K562 (cell line): ENCODE data around the gene RPL27. TPM values are rescaled to one million over a fixed set of nuclear protein-coding genes. Genes with fewer than 3 reads are reported as not detected.
A peak's percentile ranks its signal among the peaks of the same experiment; 100 is the strongest.

Experiments used
- BRF1 ChIP-seq: IDR thresholded peaks from 3 replicates; pipeline ENCODE4 v1.6.1; 2011; ENCODE audit warnings: borderline replicate concordance, mild to moderate bottlenecking; ENCODE audit not compliant: insufficient read length; ENCODE audit errors: extremely low read depth
- CXXC5 ChIP-seq: fragments of 250-450 bp; sonication (Bioruptor Pico); IDR thresholded peaks from 2 replicates; pipeline ENCODE4 v1.8.0; 2022; ENCODE audit warnings: inconsistent platforms, mild to moderate bottlenecking, moderate library complexity
- EWSR1 ChIP-seq: fragments of 450-650 bp; IDR thresholded peaks from 2 replicates; pipeline ENCODE4 v1.6.1; 2018; ENCODE audit warnings: borderline replicate concordance, mild to moderate bottlenecking, low read depth, moderate library complexity; ENCODE audit not compliant: partially characterized antibody
- GTF2E2 ChIP-seq: fragments of 200-800 bp; sonication (Bioruptor generic); IDR thresholded peaks from 2 replicates; pipeline ENCODE4 v1.6.1; 2016; ENCODE audit warnings: missing genetic modification characterization, missing compliant biosample characterization
- HDAC1 ChIP-seq, 2 experiments: fragments of 450-650 bp; IDR thresholded peaks; 2 replicates each; pipeline ENCODE4 v1.6.1; 2016 to 2017; ENCODE audit warnings: inconsistent platforms in 1 of 2, mild to moderate bottlenecking in 1 of 2, moderate library complexity in 1 of 2
- HDAC6 ChIP-seq: IDR thresholded peaks from 2 replicates; pipeline ENCODE4 v1.6.1; 2012; ENCODE audit warnings: low read depth, mild to moderate bottlenecking, control low read depth, inconsistent platforms, low read length, moderate library complexity
- HNRNPUL1 ChIP-seq: fragments of 200-400 bp; formaldehyde crosslinking; IDR thresholded peaks from 2 replicates; pipeline ENCODE4 v1.6.1; 2017; ENCODE audit warnings: low read length
- ILK ChIP-seq: fragments of 450-650 bp; IDR thresholded peaks from 2 replicates; pipeline ENCODE4 v1.6.1; 2016; ENCODE audit warnings: missing genetic modification characterization, low read depth, mild to moderate bottlenecking, missing compliant biosample characterization, moderate library complexity, borderline replicate concordance
- MYC ChIP-seq, 2 experiments: fragments of 250-450 bp in 1 of 2; sonication (Bioruptor Pico) in 1 of 2; IDR thresholded peaks; 2 replicates each; pipeline versions ENCODE4 v1.5.1 to v1.6.1; 2012 to 2021; ENCODE audit warnings: low read depth in 2 of 2, borderline replicate concordance in 1 of 2, improper control_type of control experiment in 1 of 2, low read length in 1 of 2, mild to moderate bottlenecking in 1 of 2, moderate library complexity in 1 of 2
- SAP30 ChIP-seq: fragments of 200-600 bp; sonication (generic); IDR thresholded peaks from 2 replicates; pipeline ENCODE4 v1.6.1; 2012; ENCODE audit warnings: borderline replicate concordance, low read depth, mild to moderate bottlenecking, moderate library complexity, low read length, control low read depth, inconsistent platforms; ENCODE audit not compliant: insufficient read depth, poor library complexity, severe bottlenecking
- SMAD1 ChIP-seq: fragments of 150-350 bp; IDR thresholded peaks from 2 replicates; pipeline ENCODE4 v1.6.1; 2014; ENCODE audit warnings: low read length, low read depth; ENCODE audit not compliant: partially characterized antibody
- SMAD4 ChIP-seq: fragments of 250-450 bp; sonication (Bioruptor Pico); conservative IDR thresholded peaks from 2 replicates; pipeline ENCODE4 v1.8.0; 2021; ENCODE audit warnings: inconsistent platforms, mild to moderate bottlenecking, moderate library complexity
- TOE1 ChIP-seq, 2 experiments: fragments of 450-650 bp in 1 of 2; sonication (generic) in 1 of 2; formaldehyde crosslinking in 1 of 2; IDR thresholded peaks; 2 replicates each; pipeline versions ENCODE4 v1.7.1 to v1.8.0; 2016 to 2022; ENCODE audit warnings: borderline replicate concordance in 2 of 2, mild to moderate bottlenecking in 2 of 2, antibody characterized with exemption in 1 of 2, inconsistent platforms in 1 of 2, low read depth in 1 of 2, missing genetic modification reagents in 1 of 2, moderate library complexity in 1 of 2
- ZKSCAN3 ChIP-seq: fragments of 250-450 bp; sonication (Bioruptor Pico); IDR thresholded peaks from 2 replicates; pipeline ENCODE4 v1.4.0; 2020
- ZNF583 ChIP-seq: fragments of 250-450 bp; sonication (Bioruptor Pico); IDR thresholded peaks from 2 replicates; pipeline ENCODE4 v1.4.0; 2020
- ZNF589 ChIP-seq: fragments of 200-800 bp; sonication (Bioruptor generic); IDR thresholded peaks from 2 replicates; pipeline ENCODE4 v1.6.1; 2016; ENCODE audit warnings: low read depth, missing genetic modification characterization, missing compliant biosample characterization
- polyA plus RNA-seq, 8 experiments: library from polyadenylated mRNA; depleted of rRNA in 4 of 8; stranded (reverse) in 5 of 8; unstranded in 3 of 8; fragments of >200 nt; fragmentation: Nextera tagmentation in 2 of 8; fragmentation: Illumina TruSeq in 1 of 8; extraction: Ambion mirVana in 2 of 8; extraction: Trizol in 1 of 8; gene quantifications; 2 replicates each; pipeline versions ENCODE4 v1.2.1 to v1.2.3, GENCODE V29; 2011 to 2014; ENCODE audit warnings: inconsistent platforms in 1 of 8, missing spikeins in 1 of 8
- total RNA-seq, 7 experiments: library from RNA; depleted of rRNA in 6 of 7; stranded (reverse); fragments of >200 nt in 6 of 7; fragmentation: Illumina TruSeq in 2 of 7; extraction: Trizol in 2 of 7; gene quantifications; 2 replicates each; pipeline versions ENCODE4 v1.2.1 to v1.2.3, GENCODE V29; 2011 to 2021; ENCODE audit warnings: low replicate concordance in 1 of 7
- TF ChIP-seq, protein P1 (sequence below), 2 experiments: fragments of 450-650 bp in 1 of 2; IDR thresholded peaks; 2 replicates each; pipeline ENCODE4 v1.6.1; 2011 to 2017; ENCODE audit warnings: low read depth in 2 of 2, antibody characterized with exemption in 1 of 2, borderline replicate concordance in 1 of 2, low read length in 1 of 2, mild to moderate bottlenecking in 1 of 2, mixed read lengths in 1 of 2; ENCODE audit not compliant: control insufficient read depth in 1 of 2
- TF ChIP-seq, protein P2 (sequence below): sonication (generic); formaldehyde crosslinking; IDR thresholded peaks from 2 replicates; pipeline ENCODE4 v1.8.1; 2023; ENCODE audit warnings: mild to moderate bottlenecking, missing genetic modification reagents
- TF ChIP-seq, protein P3 (sequence below): fragments of 250-450 bp; sonication (Bioruptor Pico); IDR thresholded peaks from 2 replicates; pipeline ENCODE4 v1.5.0; 2021

Gene RPL27
- total and polyA plus RNA-seq, 9 of the 15 experiments (the other 6 are each of a cell fraction or from before 2014, with no cell fraction given), result 1,539 to 6,155 (median 3,710) TPM

DNA sequence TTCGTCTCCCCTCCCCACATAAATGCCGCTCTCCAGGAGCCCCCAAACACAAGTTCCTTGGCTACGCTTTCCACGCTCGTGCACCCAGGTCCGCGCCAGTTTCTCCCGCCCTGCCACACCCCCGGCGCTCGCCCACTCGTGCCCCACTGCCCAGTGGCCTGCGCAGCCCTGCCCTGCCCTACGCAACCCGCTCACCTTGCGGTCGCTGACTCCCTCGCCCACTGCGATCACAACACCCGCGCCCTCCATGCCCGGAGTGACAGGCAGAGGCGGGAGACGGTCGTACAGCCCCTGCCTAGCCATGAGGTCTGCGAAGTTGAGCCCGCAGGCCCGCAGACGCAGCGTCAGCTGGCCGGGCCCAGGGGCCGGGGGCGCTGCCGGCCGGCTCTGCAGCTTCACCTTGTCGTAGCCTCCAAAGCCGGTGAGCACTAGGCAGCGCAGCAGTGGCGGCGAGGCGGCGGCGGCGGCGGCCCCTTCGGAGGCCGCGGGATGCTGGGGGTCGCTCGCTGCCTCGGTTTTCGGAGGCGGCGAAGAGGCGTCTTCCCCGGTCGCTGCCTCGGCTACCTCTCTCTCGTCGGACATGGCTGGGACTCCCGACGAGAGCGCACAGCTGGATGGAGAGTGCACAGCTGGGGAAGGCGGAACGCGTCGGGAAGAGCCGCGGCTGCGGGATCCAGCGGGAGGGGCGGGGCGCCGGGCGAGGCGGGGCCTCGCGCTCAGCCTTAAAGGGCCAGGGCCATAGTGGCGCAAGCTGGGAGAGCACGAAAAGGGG, 23.7 kb downstream of the RPL27 start, which contains the start of gene VAT1 (continued):
- TF ChIP-seq TOE1 (IDR thresholded peaks at IDR 0.05; ENCODE audit: borderline replicate concordance) (peak; percentile 60; the same call in 1 of the 2 replicates), TOE1 (CRISPR knock-in tag; IDR thresholded peaks at IDR 0.05; ENCODE audit: borderline replicate concordance, low read depth) (no peak), HNRNPUL1 (no peak), CXXC5 (CRISPR knock-in tag) (peak; percentile 79), SAP30 (peak; percentile 89), ZKSCAN3 (no peak), HDAC6 (no peak), SMAD4 (CRISPR knock-in tag) (peak; percentile 62; the same call in 1 of the 2 replicates), EWSR1 (no peak), SMAD1 (peak; percentile 37), MYC (IDR thresholded peaks at IDR 0.05; ENCODE audit: low read depth, low read length) (peak; percentile 18; the same call in 1 of the 2 replicates), MYC (CRISPR knock-in tag; IDR thresholded peaks at IDR 0.05; ENCODE audit: borderline replicate concordance, low read depth) (no peak), BRF1 (no peak), HDAC1 (IDR thresholded peaks at IDR 0.05) (peak in 1 of 2 experiments; percentile 92; a peak in 2 of 4 replicates), GTF2E2 (tag) (no peak), ZNF589 (no peak), ZNF583 (CRISPR knock-in tag) (no peak), ILK (tag) (no peak)
- TF ChIP-seq, protein P1, sequence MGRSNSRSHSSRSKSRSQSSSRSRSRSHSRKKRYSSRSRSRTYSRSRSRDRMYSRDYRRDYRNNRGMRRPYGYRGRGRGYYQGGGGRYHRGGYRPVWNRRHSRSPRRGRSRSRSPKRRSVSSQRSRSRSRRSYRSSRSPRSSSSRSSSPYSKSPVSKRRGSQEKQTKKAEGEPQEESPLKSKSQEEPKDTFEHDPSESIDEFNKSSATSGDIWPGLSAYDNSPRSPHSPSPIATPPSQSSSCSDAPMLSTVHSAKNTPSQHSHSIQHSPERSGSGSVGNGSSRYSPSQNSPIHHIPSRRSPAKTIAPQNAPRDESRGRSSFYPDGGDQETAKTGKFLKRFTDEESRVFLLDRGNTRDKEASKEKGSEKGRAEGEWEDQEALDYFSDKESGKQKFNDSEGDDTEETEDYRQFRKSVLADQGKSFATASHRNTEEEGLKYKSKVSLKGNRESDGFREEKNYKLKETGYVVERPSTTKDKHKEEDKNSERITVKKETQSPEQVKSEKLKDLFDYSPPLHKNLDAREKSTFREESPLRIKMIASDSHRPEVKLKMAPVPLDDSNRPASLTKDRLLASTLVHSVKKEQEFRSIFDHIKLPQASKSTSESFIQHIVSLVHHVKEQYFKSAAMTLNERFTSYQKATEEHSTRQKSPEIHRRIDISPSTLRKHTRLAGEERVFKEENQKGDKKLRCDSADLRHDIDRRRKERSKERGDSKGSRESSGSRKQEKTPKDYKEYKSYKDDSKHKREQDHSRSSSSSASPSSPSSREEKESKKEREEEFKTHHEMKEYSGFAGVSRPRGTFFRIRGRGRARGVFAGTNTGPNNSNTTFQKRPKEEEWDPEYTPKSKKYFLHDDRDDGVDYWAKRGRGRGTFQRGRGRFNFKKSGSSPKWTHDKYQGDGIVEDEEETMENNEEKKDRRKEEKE (IDR thresholded peaks at IDR 0.05; ENCODE audit: borderline replicate concordance in 1 of 2, control insufficient read depth in 1 of 2, low read depth in 2 of 2, low read length in 1 of 2), result no peak
- TF ChIP-seq, protein P2, sequence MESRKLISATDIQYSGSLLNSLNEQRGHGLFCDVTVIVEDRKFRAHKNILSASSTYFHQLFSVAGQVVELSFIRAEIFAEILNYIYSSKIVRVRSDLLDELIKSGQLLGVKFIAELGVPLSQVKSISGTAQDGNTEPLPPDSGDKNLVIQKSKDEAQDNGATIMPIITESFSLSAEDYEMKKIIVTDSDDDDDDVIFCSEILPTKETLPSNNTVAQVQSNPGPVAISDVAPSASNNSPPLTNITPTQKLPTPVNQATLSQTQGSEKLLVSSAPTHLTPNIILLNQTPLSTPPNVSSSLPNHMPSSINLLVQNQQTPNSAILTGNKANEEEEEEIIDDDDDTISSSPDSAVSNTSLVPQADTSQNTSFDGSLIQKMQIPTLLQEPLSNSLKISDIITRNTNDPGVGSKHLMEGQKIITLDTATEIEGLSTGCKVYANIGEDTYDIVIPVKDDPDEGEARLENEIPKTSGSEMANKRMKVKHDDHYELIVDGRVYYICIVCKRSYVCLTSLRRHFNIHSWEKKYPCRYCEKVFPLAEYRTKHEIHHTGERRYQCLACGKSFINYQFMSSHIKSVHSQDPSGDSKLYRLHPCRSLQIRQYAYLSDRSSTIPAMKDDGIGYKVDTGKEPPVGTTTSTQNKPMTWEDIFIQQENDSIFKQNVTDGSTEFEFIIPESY (CRISPR knock-in tag), result no peak
- TF ChIP-seq, protein P3, sequence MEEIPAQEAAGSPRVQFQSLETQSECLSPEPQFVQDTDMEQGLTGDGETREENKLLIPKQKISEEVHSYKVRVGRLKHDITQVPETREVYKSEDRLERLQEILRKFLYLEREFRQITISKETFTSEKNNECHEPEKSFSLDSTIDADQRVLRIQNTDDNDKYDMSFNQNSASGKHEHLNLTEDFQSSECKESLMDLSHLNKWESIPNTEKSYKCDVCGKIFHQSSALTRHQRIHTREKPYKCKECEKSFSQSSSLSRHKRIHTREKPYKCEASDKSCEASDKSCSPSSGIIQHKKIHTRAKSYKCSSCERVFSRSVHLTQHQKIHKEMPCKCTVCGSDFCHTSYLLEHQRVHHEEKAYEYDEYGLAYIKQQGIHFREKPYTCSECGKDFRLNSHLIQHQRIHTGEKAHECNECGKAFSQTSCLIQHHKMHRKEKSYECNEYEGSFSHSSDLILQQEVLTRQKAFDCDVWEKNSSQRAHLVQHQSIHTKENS (CRISPR knock-in tag), result no peak
